Measurements from ENCODE around the gene INF2.

INF2 gene

DNA sequence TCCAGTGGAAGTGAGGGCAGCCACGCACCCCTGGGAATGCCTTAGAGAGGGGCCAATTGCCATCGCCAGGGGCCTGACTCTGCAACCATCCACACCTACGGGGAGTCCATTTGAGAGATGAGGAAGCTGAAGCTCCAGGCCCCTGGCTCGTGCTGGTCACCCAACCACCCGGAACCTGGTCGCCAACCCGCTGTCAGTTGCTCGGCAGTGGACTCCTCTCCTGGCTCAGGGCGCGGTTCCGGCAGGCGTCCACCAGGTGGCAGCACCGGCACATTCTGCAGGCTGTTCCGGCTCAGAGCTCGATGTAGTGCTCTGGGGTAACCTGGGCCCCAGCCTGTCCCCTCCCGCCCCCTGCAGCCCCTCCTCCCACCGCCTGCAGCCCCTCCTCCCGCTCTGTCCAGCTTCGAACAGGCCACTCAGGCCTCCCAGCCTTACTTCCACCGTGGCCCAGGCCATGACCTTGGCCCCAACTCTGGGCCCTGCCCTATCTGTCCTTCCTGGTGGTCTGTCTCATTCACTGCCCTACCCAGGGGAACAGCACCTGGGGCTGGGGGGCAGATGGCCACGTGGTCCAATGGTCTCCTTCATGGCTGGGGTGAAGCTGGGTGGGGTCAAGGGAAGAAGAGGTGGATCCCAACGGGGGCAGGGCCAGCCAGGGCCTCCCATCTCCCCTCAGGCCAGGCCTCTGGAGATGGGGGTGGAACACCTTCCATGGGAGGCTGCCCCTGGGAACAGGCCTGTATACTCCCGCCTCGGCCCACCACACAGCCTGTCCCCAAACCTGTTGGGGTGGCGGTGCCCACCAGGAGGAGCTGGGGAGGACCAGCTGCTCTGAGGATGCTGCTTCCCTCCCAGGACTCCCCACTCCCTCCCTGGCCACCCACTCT lies 79.3 kb downstream of the INF2 start:
- peak; percentile 86 to 94 for DNase-seq (ENCODE audit: low read depth in 1 of 2, low spot score in 1 of 2)

DNA sequence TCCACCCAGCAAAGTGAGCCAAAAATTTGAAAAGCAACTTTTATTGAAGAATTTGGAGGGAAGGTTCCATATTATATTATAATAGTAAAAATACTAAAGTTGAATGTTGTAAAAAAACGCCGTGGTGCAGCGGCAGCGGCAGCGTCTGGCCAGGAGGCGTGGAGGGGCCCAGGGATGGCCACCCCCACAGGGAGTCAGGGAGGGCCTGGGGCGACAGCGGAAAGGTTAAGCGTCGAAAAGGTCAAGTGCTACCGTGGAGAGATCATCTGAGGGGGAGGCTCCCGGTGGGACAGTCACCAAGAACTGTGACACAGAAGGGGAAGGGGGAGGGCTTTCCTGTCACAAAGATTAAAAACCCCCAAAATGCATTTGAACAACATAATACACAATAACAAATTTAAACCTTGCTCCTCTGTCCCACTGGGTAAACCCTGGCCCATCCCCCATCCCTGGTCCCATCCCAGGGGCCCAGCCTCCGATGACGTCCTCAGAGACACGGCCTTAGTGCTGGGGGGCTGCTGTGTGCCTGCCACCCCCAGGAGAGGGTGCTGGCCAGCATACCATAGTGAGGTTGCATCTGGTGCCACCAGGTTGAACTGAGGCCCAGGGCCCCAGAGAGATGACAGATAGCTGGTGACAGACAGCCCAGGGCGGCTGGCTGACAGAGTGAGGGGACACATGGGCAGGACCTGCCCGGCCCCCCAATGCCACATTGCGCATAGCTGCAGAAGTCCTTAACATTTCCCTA lies 80.1 kb downstream of the INF2 start:
- DNase-seq (ENCODE audit: low read depth in 1 of 2, low spot score in 1 of 2), result no peak

DNA sequence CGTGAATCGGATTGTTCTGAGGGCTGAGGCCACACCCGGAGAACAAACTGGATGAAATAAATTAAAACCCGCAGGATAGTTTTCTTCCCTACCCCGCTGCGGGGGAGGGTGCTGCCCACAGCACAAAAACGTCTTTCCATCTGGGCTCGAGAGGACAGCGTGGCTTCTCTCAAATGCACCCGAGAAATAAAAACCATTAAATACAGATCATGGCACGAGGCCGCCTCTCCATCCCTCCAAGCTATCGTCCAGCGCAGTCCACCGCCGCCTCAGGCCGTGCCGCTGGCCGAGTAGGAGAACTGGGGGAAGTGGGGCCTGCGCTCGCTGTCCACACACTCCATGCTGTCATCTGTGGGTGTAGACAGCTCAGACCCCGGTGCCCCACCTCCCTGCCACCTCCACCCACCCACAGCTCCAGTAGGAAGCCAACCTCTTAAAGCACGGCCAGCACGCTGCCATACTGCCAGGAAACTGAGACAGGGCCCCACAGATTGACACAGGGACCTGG lies 80.7 kb downstream of the INF2 start:
- no peak for DNase-seq (ENCODE audit: low read depth in 1 of 2, low spot score in 1 of 2)

DNA sequence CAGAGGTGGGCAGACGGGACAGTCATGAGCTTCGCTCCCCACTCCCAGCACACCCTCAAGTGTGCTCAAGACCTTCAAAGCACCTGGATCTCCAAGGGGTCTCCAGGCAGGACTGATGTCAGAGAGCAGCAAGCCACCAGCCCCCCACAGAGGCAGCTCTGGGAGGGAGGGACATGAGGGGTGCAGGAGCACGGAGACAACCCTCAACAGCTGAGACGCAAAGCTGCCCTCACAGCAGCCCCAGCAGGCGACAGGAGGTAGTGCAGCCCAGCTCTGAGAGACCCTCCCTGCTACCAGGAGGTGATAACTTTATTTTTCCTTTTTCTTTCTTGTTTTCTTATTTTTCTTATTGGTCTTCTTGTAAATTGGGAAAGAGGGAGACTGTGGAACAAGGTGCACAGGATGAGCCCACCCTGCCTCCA lies 81.4 kb downstream of the INF2 start:
- no peak for DNase-seq (ENCODE audit: low read depth in 1 of 2, low spot score in 1 of 2)

DNA sequence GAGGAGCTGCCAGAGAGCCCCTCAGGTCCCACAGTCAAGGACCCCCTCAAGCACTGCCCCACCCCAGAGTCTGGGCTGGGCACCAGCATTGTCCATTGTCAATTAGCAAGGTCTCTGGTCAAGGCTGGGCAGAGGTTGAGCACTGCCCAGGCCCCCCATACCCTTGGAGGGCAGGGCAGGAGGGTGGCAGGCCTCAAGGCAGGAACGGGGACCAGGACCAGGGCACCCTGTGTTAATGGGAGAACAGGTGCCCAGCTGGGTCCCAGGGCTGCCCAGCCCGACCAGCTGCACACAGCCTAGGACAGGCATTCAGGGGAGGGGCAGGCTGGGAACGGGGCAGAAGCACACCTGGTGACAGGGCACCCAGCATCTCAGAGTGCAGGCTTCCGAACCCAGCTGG lies 82.0 kb downstream of the INF2 start:
- DNase-seq (ENCODE audit: low read depth in 1 of 2, low spot score in 1 of 2), result no peak
